ENCODE results near the gene CLSTN1. TPM values are rescaled to one million over a fixed set of nuclear protein-coding genes. Genes with fewer than 3 reads are reported as not detected.

CLSTN1 gene
- polyA plus RNA-seq, 1 experiment: 34.3 TPM

- CTCF ChIA-PET: interaction anchor here (0.8 to 2.8 kb wide), 4 partner anchors 10 to 76 kb away, joined by 3 to 15 read pairs (median 5); no protein-coding TSS in a partner anchor
- 0 out of 2 replicates have a peak, but pooled peaks have one; percentile 6 for TF ChIP-seq CTCF (IDR thresholded peaks at IDR 0.05; ENCODE audit: insufficient read depth, low read depth, low read length)
- Histone ChIP-seq H3K36me3 (ENCODE audit: control insufficient read depth, insufficient read depth, low read length) (peaks cover 5% of the 10 kb centered on the region; the same call in 1 of the 2 replicates), H3K27me3 (ENCODE audit: control insufficient read depth, insufficient read depth, low read length) (no peaks in the 10 kb centered on the region), H3K4me3 (ENCODE audit: low read depth, low read length) (no peak overlapping the region)
- POLR2A ChIA-PET: interaction anchor here (0.5 kb wide), 1 partner anchor 15 kb away, joined by 5 read pairs; no protein-coding TSS in a partner anchor
- no peak for DNase-seq (ENCODE audit: low read depth)
Observed at GRCh38 chr1:9691691-9692090, 132.1 kb downstream of the CLSTN1 start.

- H3K4me3 ChIP-seq (ENCODE audit: low read depth, low read length): no peak overlapping the region
- CTCF ChIA-PET: interaction anchor here (0.9 to 2.8 kb wide), 6 partner anchors 9 to 185 kb away, joined by 4 to 15 read pairs (median 4); no protein-coding TSS in a partner anchor
- peaks cover 5% of the 10 kb centered on the region; the same call in 1 of the 2 replicates for H3K36me3 ChIP-seq (ENCODE audit: control insufficient read depth, insufficient read depth, low read length)
- POLR2A ChIA-PET: interaction anchor here (0.5 to 0.9 kb wide), 2 partner anchors 11 to 16 kb away, joined by 4 to 5 read pairs; no protein-coding TSS in a partner anchor
- H3K27me3 ChIP-seq (ENCODE audit: control insufficient read depth, insufficient read depth, low read length): no peaks in the 10 kb centered on the region
- DNase-seq (ENCODE audit: low read depth): no peak
- no peak for TF ChIP-seq CTCF (IDR thresholded peaks at IDR 0.05; ENCODE audit: insufficient read depth, low read depth, low read length)
Observed at GRCh38 chr1:9691108-9691445, 132.7 kb downstream of the CLSTN1 start.

GRCh38 chr1:9690440-9691107 lies 133.2 kb downstream of the CLSTN1 start:
- POLR2A ChIA-PET: interaction anchor here (0.9 kb wide), 1 partner anchor 12 kb away, joined by 4 read pairs; no protein-coding TSS in a partner anchor

GRCh38 chr1:9689971-9690381 lies 133.8 kb downstream of the CLSTN1 start:
- no peaks in the 10 kb centered on the region for H3K27me3 ChIP-seq (ENCODE audit: control insufficient read depth, insufficient read depth, low read length)
- POLR2A ChIA-PET: no interaction called here
- no peak for DNase-seq (ENCODE audit: low read depth)
- CTCF ChIA-PET: interaction anchor here (0.9 to 2.8 kb wide), 6 partner anchors 11 to 186 kb away, joined by 3 to 15 read pairs (median 4); no protein-coding TSS in a partner anchor
- TF ChIP-seq CTCF (IDR thresholded peaks at IDR 0.05; ENCODE audit: insufficient read depth, low read depth, low read length): peak; percentile 38
- peak overlapping the region; percentile 69 for H3K4me3 ChIP-seq (ENCODE audit: low read depth, low read length)
- H3K36me3 ChIP-seq (ENCODE audit: control insufficient read depth, insufficient read depth, low read length): peaks cover 5% of the 10 kb centered on the region; the same call in 1 of the 2 replicates

More at GRCh38 chr1:9690440-9691107, 133.2 kb downstream of the CLSTN1 start:
- no peak for DNase-seq (ENCODE audit: low read depth)
- CTCF ChIA-PET: interaction anchor here (0.9 to 2.8 kb wide), 7 partner anchors 10 to 186 kb away, joined by 3 to 15 read pairs (median 4); no protein-coding TSS in a partner anchor
- Histone ChIP-seq H3K36me3 (ENCODE audit: control insufficient read depth, insufficient read depth, low read length) (peaks cover 5% of the 10 kb centered on the region; the same call in 1 of the 2 replicates), H3K27me3 (ENCODE audit: control insufficient read depth, insufficient read depth, low read length) (no peaks in the 10 kb centered on the region), H3K4me3 (ENCODE audit: low read depth, low read length) (peak overlapping the region; percentile 69)
- TF ChIP-seq CTCF (IDR thresholded peaks at IDR 0.05; ENCODE audit: insufficient read depth, low read depth, low read length): no peak

- no peak for DNase-seq (ENCODE audit: low read depth)
- no peak for TF ChIP-seq CTCF (IDR thresholded peaks at IDR 0.05; ENCODE audit: insufficient read depth, low read depth, low read length)
- ChIA-PET CTCF (interaction anchor here (1.4 to 1.6 kb wide), 3 partner anchors 58 to 179 kb away, joined by 3 to 11 read pairs (median 3); no protein-coding TSS in a partner anchor), POLR2A (interaction anchor here (0.6 kb wide), 1 partner anchor 24 kb away, joined by 4 read pairs; no protein-coding TSS in a partner anchor)
- Histone ChIP-seq H3K27me3 (ENCODE audit: control insufficient read depth, insufficient read depth, low read length) (no peaks in the 10 kb centered on the region), H3K4me3 (ENCODE audit: low read depth, low read length) (peak overlapping the region; percentile 69), H3K36me3 (ENCODE audit: control insufficient read depth, insufficient read depth, low read length) (peaks cover 5% of the 10 kb centered on the region; the same call in 1 of the 2 replicates)
Observed at GRCh38 chr1:9689011-9689706, 134.6 kb downstream of the CLSTN1 start.
